Activated T-cell treated with anti-CD3 and anti-CD28 coated beads for 1 hour (primary cell): ENCODE measurements around the gene ITPR1.
"Not testable (repeated sequence)": the region's sequence is repeated elsewhere in the genome, so short reads cannot be mapped to it uniquely, and the experiment has no call there.

ENCODE experiments used
- DNase-seq: peaks from one replicate; pipeline ENCODE4 v3.0.0-alpha.2; 2020; ENCODE audit warnings: low read depth

The ITPR1 gene

DNA sequence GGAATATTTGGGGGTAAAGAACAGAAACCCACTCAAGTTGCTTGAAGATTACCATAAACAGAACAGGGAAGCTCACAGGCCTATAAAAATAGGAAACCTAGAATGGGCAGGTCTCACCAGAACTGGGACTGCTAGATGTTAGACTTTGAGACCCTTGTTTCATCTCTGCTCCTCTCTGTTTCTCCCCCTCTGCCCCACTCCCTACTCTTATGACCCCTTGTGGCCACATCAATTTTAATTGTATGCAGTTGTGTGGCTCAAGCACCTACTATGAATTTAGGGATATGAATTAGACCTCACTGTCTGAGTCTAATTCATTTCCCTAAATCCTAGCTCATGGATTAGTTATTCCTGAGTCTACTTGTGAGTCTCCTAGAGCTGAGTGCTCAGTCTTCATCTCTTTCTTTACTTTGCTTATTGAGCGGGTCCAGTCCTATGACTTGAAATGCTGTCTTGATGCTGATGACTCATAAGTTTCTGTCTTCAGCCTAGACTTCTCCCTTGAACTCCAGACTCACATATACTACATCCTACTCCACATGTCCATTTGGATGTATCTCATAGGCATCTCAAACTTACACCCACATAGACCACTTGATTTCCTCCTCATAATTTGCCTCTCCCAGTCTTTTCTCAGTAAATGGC is 78.7 kb downstream of the ITPR1 start:
- no peak for DNase-seq

DNA sequence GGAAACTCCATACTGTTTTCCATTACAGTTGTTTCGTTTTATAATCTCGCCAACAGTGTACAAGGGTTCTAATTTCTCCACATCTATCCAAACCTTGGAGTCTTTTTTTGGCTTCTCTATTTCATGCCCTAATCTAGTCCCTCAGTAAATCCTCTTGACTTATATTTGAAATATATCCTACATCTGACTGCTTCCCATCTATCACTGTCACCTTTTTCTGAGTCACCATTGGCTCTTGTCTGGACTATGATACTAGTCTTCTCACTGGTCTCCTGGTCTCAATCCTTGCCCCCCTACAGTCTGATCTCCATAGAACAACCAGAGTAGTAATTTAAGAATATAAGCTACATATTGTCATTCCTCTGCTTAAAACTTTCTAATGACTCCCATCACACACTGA is 80.0 kb downstream of the ITPR1 start:
- no peak for DNase-seq

DNA sequence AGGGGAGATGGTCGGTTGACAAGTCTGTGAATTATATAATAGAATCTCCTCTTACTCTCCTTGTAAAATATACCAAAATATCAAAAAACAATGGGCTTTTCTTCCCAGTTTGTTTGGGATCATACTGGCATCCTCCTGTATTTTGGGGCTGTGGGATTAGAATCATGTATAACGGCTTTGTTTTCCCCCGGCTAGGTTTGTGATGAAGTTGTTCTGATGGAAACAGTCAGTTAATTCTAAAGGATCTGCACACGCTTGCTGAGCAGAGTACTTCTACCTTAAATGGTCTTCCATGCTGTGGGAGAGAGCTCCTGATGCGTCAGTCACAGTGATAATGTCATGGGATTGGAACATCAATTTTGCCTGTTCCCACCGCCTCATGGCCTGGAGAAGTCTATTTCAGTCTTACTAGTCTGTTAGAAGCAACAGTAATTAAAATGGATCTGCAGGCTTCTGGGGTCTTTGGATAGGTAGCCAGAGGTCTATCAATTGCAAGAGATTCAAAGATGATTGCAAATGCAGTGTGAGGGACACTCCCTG is 81.3 kb downstream of the ITPR1 start:
- no peak for DNase-seq

DNA sequence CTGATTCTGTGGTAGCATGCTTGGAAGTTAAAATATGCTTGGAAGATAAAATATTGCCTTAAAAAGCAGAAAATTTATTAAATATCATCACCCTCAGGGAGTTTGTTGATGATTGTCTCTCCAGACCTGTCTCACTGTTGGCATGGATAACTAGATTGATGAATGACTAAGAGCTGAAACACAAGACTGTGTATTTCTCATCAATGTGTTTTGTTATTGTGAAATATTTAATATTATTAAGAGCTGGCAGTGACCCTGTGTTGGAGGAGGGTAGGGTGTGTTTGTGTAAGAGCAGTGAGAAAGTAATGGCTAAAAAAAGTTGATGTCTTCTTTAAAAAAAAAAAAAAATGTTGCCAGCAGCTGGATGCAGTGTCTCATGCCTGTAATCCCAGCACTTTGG is 82.2 kb downstream of the ITPR1 start:
- no peak for DNase-seq

DNA sequence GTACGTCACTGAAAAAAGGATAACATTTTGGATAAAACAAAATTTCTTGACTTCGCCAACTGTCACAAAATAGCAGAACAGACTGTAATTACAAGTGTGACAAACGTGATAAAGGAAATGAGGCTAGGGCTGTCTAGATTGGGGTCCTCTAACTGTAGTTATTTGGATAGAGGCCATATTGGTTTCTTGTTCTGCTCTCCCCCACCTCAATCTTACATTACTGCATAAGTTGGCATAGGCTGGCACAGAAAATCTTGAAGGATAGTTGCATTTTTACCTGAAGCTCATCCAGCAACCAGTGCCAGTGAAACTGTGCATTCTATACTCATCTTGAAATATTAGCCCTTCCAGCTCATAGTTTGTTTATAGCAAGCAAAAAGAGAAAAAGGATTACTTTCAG is 84.6 kb downstream of the ITPR1 start:
- no peak for DNase-seq

DNA sequence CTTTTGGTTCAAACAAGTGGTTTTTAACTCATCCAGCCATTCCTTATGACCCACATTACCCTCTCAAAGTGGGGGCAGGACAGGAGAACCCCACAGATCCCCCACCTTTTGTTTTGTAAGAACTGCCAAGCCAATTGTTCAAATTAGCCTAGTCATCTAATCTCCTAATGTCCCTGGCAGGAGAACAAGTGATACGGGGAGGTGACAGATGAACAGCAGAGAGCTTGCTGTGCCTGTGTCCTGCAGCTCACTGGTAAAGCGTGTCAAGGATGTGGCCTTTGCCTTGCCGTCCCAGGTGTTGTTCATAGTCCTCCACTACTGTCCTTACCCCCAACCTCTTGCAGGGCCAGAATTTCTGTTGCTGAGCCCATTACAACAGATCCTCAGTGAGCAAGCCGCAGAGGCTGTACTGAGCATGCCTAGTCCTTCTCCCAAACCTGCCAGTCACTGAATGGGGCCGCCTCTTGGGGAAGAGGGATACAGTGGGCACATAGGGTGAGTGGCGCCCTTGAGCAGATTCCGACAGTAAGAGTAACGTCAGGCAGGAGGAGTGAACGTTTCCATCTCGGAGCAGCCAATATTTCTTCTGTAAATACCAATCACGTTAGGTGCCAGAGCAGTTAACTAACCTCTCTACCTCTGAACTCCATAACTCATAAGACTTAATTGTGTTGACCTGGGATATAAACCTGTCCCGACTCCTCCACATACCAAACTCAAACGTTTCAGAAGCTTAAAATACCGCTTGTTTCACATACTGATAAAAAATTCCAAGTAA is 87.4 kb downstream of the ITPR1 start:
- DNase-seq = no peak

DNA sequence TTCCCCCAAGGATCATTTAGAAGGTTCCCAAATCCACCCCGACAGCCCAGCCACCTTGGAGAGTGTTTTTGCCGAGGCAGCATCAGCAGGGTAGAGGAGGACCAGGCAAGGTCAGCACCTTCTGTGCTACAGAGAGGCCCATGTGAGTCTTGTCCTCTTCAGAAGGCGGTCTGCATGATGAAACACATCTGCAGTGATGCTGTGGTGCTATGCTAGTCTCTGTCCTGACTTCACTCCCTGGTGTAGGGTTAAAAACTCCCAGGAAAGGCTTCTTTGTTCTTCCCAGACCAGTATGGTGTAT is 87.9 kb downstream of the ITPR1 start:
- DNase-seq = no peak

DNA sequence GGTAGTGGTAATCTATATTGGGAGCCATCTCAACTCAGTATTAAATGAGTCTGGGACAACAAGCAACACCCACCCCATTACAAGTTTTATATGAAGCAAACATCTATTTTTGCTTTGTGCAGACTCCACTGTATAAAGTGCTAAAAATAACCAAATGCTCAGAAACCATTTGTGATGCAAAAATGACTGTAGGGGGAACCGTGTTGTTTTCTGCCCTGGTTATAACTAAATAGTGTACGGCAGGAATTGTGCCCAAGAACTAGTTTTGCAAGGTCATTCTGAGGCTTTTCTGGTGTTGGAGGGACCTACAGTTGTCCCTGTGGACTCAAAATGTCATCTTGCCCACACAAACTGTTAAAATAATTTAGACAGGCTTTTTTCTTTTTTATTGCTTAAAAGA is 88.3 kb downstream of the ITPR1 start:
- no peak for DNase-seq

DNA sequence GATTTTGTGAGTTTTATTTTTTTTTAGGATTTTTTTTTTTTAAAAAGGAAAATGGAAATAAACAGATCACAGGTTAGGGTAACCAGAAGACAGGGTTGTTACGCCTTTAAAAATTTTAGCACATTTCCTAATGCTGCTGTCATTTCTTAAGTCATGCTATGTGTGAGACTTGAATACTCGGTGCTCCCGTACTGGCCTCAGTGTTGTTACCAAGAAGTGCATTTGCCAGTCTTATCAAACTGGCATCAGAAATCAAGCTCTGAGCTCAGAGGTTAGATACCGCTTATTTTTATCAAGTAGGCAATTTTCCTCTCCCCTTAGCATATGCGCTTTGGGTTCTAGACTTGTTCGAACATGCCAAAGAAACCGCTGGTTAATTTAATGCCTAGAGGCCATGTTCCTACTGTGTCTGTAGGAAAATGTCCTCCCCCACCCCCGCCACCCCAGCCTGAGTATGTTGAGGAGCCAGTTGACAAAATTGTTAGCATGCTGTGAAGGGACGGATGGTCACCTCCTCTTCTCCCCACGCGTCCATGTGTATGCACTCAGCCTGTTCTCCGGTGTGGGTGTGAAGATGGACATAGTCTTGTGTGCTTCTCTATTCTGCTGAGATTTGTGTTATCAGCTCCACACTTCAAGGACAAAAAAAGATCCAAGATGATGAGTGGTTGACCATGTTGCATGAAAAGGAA is 88.9 kb downstream of the ITPR1 start:
- DNase-seq = no peak

DNA sequence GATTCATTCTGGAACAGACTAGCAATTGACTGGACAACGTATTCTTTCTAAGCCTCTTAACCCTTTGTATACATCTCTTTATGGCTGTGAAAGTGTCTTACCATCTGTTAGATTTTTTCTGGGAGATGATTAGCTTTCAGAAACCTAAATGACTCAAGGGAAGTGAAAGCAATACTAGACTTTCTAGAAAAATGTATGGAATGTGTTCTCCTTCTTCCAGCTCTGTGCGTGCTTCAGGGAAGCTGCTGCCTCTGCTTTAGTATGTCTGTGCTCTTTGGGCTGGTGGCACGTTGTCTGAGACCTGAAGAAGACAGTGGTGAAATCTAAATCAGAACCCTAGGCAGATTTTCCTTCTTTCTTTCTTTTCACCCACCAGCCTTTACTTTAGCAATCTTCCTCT is 89.5 kb downstream of the ITPR1 start:
- DNase-seq = no peak

DNA sequence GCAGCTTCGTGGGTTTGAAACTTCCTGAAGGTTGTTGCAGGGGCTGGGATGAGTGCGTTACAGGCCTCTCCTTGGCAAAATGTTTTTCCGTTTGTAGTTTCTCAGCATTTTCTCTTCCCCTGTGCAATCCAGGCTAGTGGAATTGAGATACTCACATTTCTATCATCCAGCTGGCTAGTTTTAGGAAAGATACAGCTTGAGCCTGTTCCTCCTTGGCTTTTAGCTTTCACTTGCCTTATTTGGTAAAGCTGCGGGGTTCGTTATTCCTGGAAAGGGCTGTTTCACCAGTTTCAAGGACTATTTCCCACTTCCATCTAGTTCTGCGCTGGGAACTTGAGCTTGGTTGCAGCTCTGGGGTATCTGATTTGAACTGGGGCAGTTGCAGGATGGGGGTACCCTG is 90.3 kb downstream of the ITPR1 start:
- no peak for DNase-seq

DNA sequence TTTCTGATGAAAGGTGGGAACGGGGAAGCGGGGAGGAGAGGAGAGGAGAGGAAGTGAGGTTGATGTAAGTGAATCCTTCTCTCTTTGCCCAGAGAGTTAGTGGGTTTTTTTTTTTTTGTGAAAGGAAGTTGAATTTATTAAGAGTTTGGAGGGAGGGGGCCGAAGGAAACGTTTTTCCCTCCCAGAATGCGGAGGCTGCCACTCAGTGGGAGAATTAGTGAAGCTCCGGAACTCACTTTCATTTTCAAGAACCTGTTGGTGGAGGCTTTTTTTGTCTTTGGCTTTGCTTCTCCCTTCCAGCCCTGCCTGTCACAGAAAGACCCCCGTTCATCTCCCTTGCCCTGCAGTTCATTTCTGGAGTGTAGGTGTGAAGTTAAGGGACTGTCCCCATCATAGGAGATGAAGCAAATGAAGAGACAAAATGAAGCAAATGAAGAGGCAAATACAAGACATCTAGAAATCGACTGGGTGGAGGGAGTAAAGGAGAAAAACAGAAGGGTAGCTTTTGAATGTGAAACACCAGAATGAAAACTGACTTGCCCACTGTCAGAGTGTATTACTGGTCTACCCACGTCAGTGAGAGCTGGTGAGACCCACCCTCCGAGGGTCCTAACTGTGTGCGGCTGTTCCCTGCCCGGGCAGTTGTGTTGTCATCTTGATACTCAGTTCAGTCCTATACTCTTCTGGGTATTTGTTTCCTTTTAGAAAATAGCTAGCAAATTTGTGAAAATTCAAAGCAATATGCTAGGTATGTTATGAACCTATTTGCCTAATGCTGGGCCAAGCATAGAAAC is 91.5 kb downstream of the ITPR1 start:
- DNase-seq = no peak

DNA sequence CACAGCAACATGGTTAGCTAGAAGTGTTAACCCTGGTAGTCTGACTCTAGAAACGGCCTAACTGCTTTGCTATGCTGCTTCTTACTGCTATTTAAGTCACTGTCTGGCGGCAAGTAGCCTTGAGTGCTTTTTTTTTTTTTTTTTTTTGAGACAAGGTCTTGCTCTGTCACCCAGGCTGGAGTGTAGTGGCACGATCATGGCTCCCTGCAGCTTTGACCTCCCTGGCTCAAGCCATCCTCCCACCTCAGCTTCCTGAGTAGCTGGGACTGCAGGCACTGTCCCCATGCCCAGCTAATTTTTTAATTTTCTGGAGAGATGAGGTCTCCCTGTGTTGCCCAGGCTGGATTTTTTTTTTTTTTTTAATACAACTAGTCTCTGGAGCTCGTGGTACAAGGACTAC is 93.2 kb downstream of the ITPR1 start:
- DNase-seq = no peak

DNA sequence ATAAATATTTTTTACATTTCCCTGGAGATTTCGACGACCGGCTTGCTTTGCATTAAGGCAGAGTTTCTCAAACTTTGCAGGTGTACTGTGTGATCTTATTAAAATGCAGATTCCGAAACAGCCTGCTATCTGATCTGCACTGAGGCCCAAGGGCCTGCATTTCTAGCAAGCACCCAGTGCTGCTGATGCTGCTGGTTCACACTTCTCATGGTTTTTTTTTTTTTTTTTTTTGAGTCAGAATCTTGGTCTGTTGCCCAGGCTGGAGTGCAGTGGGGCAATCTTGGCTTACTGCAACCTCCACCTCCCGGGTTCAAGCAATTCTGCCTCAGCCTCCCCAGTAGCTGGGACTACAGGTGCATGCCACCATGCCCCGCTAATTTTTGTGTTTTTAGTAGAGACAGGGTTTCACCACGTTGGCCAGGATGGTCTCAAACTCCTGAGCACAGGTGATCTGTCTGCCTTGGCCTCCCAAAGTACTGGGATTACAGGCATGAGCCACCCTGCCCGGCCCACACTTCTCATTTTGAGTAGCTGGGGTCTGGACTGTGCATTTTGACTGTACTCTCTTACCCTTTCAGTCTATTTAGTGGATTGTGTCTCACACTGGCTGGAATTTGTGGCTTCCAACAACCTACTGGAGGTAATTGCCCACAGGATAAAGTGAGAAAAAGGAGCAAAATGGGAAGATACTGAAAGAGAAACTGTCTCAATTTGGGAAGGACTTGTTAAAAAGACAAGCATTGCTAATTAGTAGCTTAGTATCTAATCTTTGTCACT is 94.1 kb downstream of the ITPR1 start:
- no peak for DNase-seq

DNA sequence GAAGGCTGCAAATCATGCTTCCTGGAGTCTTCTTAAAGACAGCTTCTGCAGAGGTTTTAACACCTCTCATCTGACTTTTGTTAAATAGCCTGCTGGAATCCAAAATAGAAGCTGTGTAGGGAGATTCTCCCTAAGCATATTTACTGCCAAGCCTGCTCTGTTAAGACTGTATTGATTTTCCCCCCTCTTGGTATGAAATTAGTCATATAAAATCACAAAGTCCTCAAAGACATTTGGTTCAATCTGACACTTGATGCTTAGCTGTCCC is 94.6 kb downstream of the ITPR1 start:
- no peak for DNase-seq

DNA sequence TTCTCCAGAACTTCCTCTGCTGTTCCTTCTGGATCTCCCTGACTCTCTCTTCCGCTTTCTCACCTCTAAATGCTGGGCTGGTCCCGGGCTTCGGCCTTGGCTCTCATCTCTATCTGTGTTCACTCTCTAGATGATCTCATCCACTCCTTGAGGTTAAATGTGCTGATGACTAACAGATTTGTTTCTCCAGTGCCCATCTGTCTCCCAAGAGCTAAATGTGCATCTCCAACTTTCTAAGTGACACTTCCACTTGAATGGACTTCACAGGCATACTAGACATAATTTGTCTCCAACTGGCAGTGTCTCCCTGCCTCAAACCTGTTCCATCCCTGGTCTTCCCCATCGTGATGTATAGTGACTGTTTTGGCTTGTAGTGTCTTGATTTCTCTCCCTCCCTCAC is 95.3 kb downstream of the ITPR1 start:
- no peak for DNase-seq

DNA sequence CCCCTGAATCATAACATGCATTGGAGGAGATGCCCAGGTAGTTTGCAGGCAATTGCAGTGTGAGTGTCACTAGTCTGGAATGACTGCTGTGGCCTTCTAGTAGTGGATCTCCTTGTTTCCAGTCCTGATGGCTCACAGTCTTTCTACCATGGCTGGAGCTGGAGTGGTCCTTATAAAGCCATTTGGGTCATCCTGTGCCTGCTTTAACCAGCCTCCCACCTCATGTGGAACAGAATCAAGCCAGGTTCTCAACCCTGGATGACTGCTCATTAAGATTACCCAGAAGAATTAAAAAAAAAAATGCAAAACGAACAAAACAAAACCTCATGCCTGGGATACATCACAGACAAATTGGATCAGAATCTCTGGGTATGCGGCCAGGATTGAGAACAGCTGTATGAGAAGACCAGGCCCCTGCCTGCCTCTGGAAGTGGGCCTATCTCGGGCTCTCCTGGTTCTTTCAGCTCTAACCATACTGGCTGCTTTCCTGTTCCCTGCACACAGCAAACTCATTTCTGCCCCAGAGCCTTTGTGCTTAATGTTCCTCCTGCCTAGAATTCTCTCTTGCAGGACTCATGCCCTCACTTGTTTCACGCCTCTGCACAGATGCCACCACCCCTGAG is 96.4 kb downstream of the ITPR1 start:
- no peak for DNase-seq

DNA sequence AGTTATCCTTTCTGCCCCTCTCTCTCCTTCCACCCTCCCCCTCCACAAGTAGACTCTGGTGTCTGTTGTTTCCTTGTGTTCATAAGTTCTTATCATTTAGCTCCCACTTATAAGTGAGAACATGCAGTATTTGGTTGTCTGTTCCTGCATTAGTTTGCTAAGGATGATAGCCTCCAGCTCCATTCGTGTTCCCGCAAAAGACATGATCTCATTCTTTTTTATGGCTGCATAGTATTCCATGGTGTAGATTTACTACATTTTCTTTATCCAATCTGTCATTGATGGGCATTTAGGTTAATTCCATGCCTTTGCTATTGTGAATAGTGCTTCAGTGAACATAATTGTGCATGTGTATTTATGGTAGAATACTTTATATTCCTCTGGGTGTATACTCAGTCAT is 97.7 kb downstream of the ITPR1 start:
- not testable (repeated sequence) for DNase-seq

DNA sequence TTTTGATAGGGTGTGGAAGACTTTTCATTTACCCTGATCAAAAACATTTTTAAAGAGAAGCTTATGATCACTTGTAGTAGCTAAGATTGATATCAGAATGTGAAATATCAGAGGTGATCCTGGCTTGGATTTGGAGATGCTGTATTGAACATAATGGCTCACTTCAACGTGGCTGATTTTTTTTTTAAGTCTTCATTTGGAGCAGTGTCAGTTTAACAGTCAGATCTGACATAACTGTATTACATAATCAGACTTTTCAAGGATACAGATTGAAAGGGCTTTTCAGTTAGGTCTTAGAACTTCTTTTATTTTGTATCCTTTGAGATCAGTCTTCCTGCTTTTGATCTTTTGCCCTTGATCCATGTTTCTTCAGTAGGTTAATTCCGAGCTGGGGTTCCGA is 98.5 kb downstream of the ITPR1 start:
- DNase-seq = no peak

DNA sequence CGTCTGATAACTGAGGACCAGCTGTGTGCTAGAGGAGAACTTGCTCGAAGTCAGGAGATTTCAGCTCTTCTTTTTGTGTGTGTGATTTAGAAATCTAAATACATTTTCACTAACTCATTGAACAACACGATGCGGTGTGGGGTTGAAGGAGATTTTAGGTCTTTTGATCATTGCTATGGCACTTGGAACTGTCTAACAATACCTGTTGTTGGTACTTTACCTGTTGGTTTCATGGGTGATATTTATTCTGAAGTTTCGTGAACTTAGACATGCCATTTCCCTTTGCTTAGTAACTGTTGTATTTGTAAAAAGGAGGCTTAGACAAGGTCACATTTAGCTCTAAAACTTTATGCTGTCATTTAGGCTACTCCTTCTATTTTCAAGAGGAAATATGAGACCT is 99.9 kb downstream of the ITPR1 start:
- no peak for DNase-seq

DNA sequence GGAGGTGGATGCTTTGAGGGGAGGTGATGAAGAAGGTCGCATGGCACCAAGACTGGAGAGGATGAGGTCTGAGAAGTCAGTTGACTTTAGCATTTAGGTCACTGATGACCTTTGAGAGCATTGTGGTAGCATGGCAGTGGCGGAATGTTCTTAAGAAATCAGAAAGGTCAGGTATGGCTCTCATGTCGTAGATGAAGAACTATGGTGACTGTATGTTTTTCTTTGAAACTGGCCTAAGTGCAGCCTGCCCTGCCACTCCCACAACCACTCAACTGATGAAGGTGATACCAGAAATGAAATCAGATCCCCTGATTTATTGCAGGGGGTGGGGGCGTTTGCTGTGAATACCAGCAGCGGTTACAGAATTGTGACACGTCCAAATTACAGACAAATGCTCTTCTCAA is 102.6 kb downstream of the ITPR1 start:
- no peak for DNase-seq

DNA sequence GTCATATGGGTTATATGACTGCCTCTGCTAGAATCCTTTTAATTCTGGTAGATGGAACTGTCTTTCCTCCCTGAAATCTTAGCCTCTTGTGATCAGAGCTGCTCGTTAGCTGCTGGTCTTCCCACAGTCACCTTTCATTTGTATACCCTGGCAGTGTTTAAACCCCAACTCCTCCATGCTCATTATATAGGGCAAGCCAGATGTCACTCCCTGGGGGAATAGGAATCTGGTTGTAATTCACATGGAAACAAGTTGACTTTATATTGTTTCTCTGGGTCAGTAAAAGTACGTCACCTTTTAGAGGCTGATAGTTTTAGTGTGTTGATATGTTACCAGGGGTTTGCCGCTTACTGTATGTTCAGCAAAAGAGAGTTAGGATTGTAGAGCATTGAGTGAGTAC is 103.5 kb downstream of the ITPR1 start:
- DNase-seq = no peak
